ENCODE measurements around the gene BEX5.
"Not testable (repeated sequence)": the region's sequence is repeated elsewhere in the genome, so short reads cannot be mapped to it uniquely, and the experiment has no call there.

- TF ChIP-seq, protein P1, sequence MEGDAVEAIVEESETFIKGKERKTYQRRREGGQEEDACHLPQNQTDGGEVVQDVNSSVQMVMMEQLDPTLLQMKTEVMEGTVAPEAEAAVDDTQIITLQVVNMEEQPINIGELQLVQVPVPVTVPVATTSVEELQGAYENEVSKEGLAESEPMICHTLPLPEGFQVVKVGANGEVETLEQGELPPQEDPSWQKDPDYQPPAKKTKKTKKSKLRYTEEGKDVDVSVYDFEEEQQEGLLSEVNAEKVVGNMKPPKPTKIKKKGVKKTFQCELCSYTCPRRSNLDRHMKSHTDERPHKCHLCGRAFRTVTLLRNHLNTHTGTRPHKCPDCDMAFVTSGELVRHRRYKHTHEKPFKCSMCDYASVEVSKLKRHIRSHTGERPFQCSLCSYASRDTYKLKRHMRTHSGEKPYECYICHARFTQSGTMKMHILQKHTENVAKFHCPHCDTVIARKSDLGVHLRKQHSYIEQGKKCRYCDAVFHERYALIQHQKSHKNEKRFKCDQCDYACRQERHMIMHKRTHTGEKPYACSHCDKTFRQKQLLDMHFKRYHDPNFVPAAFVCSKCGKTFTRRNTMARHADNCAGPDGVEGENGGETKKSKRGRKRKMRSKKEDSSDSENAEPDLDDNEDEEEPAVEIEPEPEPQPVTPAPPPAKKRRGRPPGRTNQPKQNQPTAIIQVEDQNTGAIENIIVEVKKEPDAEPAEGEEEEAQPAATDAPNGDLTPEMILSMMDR (IDR thresholded peaks at IDR 0.05; ENCODE audit: extremely low read depth in 1 of 2, insufficient read depth in 1 of 2, low read depth in 1 of 2, low read length in 2 of 2), result not testable (repeated sequence)
- TF ChIP-seq MAX (IDR thresholded peaks at IDR 0.05; ENCODE audit: insufficient read depth, insufficient read length); POLR2A (IDR thresholded peaks at IDR 0.05; ENCODE audit: low read depth, low read length); POLR2AphosphoS5 (IDR thresholded peaks at IDR 0.05; ENCODE audit: insufficient read depth, low read depth, low read length); JUN (IDR thresholded peaks at IDR 0.05; ENCODE audit: borderline replicate concordance, insufficient read depth, insufficient read length, low read depth): not testable (repeated sequence)
Measured at GRCh38 chrX:102125014-102125413, 30.8 kb downstream of the BEX5 start.
